HTERT RPE-1 (cell line): ENCODE measurements around the gene GALP.
"Not testable (repeated sequence)": the region's sequence is repeated elsewhere in the genome, so short reads cannot be mapped to it uniquely, and the experiment has no call there.

Source experiments
- in situ Hi-C: fragments of 300-500 bp; cut with MboI; formaldehyde crosslinking; loops from 4 replicates; pipeline ENCODE4 v1.14.3; 2020; ENCODE audit warnings: low sequenced_read_pairs

GALP gene

GRCh38 chr19:56177564-56178243 lies 1.9 kb downstream of the GALP start:
- in situ Hi-C loops: no loop called here

GRCh38 chr19:56189785-56190184 lies 14.0 kb downstream of the GALP start:
- in situ Hi-C loops: no loop called here

- in situ Hi-C loops: no loop called here
These were observed 15.3 kb downstream of the GALP start for GRCh38 chr19:56191115-56191514.

GRCh38 chr19:56191711-56192110 lies 15.9 kb downstream of the GALP start:
- in situ Hi-C loops: no loop called here

- in situ Hi-C loops: no loop called here
These were observed 18.3 kb downstream of the GALP start for GRCh38 chr19:56193981-56194640.

- in situ Hi-C loops: not testable (repeated sequence)
These were observed 21.8 kb downstream of the GALP start, which contains the start of gene ZSCAN5B for GRCh38 chr19:56197646-56198045. Gene ZSCAN5B, minus strand, starts transcription at chr19:56197783. Its CDS starts 4,731 bp downstream, at chr19:56193052.

GRCh38 chr19:56199687-56200086 lies 23.9 kb downstream of the GALP start:
- in situ Hi-C loops: no loop called here

GRCh38 chr19:56201973-56202372 lies 26.2 kb downstream of the GALP start, which contains the start of gene ZSCAN5C:
Gene ZSCAN5C, plus strand, starts transcription at chr19:56202273. Its CDS starts 3,641 bp downstream, at chr19:56205914.
- in situ Hi-C loops: no loop called here

GRCh38 chr19:56207581-56207980 lies 31.8 kb downstream of the GALP start:
- in situ Hi-C loops: not testable (repeated sequence)

GRCh38 chr19:56209091-56209490 lies 33.3 kb downstream of the GALP start:
- in situ Hi-C loops: no loop called here

- in situ Hi-C loops: not testable (repeated sequence)
These were observed 34.2 kb downstream of the GALP start for GRCh38 chr19:56210036-56210435.

GRCh38 chr19:56211718-56212117 lies 35.9 kb downstream of the GALP start:
- in situ Hi-C loops: no loop called here

- in situ Hi-C loops: no loop called here
These were observed 41.5 kb downstream of the GALP start for GRCh38 chr19:56217039-56217949.

GRCh38 chr19:56218961-56219360 lies 43.2 kb downstream of the GALP start:
- in situ Hi-C loops: no loop called here

- in situ Hi-C loops: not testable (repeated sequence)
These were observed 45.6 kb downstream of the GALP start for GRCh38 chr19:56221442-56221841.

- in situ Hi-C loops: no loop called here
These were observed 46.0 kb downstream of the GALP start for GRCh38 chr19:56221851-56222250.

GRCh38 chr19:56222901-56223300 lies 47.1 kb downstream of the GALP start:
- in situ Hi-C loops: no loop called here

GRCh38 chr19:56223481-56223880 lies 47.7 kb downstream of the GALP start:
- in situ Hi-C loops: no loop called here
